Muscle layer of colon (tissue), 2 donors: Measurements from ENCODE around the gene CDK11A.
"Not testable (repeated sequence)": the region's sequence is repeated elsewhere in the genome, so short reads cannot be mapped to it uniquely, and the experiment has no call there.

Experiments
- H3K27ac ChIP-seq: one replicate; pipeline ENCODE4 v1.7.0; 2013; ENCODE audit warnings: low read depth, mild to moderate bottlenecking, low read length, moderate library complexity
- H3K27me3 ChIP-seq, 2 donors: one replicate each; pipeline ENCODE4 v1.7.0; 2013; ENCODE audit warnings: low read length in 2 of 2, mild to moderate bottlenecking in 2 of 2; ENCODE audit not compliant: insufficient read depth in 2 of 2, control insufficient read depth in 1 of 2
- H3K36me3 ChIP-seq: one replicate; pipeline ENCODE4 v1.7.0; 2013; ENCODE audit warnings: mild to moderate bottlenecking, low read length; ENCODE audit not compliant: insufficient read depth
- H3K4me1 ChIP-seq: one replicate; pipeline ENCODE4 v1.7.0; 2013; ENCODE audit warnings: mild to moderate bottlenecking, low read length; ENCODE audit not compliant: insufficient read depth
- H3K4me3 ChIP-seq, 2 donors: one replicate each; pipeline ENCODE4 v1.7.0; 2013; ENCODE audit warnings: low read length in 2 of 2, low read depth in 1 of 2, mild to moderate bottlenecking in 1 of 2, moderate library complexity in 1 of 2
- H3K9ac ChIP-seq: one replicate; pipeline ENCODE4 v1.7.0; 2013; ENCODE audit warnings: low read length
- H3K9me3 ChIP-seq: one replicate; pipeline ENCODE4 v1.7.0; 2013; ENCODE audit warnings: mild to moderate bottlenecking, low read length
- donor health status: abdominal sarcoma.
- donor health status: Adenocarcinoma of cecum.

CDK11A gene

DNA sequence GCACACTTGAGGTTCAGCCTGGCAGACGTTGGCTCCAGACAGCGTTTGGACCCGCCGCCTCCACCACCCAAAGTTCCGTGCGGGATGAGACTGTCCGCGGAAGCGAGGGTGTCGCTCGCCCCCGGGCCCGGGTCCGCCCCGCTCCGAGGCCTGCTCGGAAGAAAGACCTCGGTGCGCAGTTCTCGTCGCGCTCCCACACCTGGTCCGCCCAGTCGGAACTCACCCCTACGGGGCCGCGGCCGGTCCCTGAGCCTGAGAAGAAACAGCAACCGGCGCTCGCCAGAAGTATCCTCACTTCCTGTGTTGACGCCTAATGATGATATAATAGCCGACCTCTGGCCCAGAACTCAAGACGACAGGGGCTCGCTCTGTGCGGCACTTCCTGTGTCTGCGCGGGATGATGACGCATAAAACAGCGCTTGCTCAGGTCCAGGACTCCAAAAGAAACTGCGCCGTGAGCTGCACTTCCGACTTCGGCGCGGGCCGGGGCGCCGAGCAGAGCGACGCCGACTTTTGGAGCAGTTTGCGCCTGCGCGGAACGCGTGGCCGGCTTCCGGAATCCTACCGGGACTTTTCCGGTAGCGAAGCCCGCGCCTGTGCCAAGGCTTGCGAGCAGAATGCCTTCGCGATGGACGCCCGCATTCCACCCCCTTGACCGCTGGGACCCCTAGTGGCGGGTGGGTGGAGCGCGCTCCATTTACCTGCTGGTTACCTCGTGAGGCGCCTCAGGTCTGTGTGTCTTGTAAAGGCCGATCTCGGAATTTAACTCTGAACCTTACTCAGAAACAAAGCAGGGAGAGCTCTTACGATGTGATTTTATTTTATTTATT, at the start of gene CDK11A:
Gene CDK11A (minus strand): TSS at position 323 of the 830 bp plus-strand sequence. CDS start 1,539 bp downstream, outside the sequence.
- not testable (repeated sequence) for H3K27me3 ChIP-seq, H3K9me3 ChIP-seq, H3K4me1 ChIP-seq, H3K9ac ChIP-seq
- peak within 1 kb of the TSS; percentile 49 to 50 for H3K4me3 ChIP-seq
- peaks cover 14% of the 10 kb centered on the region for H3K36me3 ChIP-seq
- H3K27ac ChIP-seq: peak within 1 kb of the TSS; percentile 68

DNA sequence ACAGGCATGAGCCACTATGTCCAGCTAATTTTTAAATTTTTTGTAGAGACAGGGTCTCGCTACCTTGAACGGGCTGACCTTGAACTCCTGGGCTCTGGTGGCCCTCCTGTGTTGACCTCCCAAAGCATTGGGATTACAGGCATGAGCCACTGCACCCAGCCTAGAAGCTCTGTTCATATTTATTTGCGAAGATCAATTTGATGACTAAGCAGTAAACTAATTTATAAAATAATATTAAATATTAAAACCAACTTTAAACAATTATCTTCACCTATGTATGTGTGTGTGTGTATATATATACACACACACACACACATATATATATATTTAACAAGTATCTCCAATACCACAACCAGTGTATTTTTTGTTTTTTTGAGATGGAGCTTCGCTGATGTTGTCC, 49.7 kb upstream of the CDK11A start:
- Histone ChIP-seq H3K4me3 (no peak overlapping the region), H3K4me1 (peaks cover 23% of the 10 kb centered on the region), H3K9me3 (peaks cover 4% of the 10 kb centered on the region), H3K9ac (no peak overlapping the region), H3K36me3 (peaks cover under 1% of the 10 kb centered on the region), H3K27ac (no peak overlapping the region), H3K27me3 (no peaks in the 10 kb centered on the region)

DNA sequence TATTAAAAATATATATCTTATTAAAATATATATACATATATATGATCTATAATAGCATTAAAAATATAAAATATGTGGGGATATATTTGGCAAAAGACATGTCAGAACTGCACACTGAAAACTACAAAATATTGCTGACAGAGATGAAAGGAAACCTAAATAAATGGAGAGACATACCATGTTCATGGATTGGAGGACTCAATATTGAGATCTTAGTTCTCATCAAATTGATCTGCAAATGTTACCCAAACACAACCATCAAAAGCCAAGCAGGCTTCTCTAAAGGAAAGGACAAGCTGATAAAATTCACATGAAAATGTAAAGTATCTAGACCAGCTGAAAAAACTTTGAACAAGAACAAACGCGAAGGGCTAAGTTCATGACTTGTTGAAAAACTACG, 46.9 kb upstream of the CDK11A start:
- H3K9ac ChIP-seq: no peak overlapping the region
- H3K27me3 ChIP-seq: no peaks in the 10 kb centered on the region
- H3K9me3 ChIP-seq: peaks cover 4% of the 10 kb centered on the region
- no peak overlapping the region for H3K4me3 ChIP-seq
- H3K36me3 ChIP-seq: peaks cover 11% of the 10 kb centered on the region
- no peak overlapping the region for H3K27ac ChIP-seq
- H3K4me1 ChIP-seq: peaks cover 11% of the 10 kb centered on the region

DNA sequence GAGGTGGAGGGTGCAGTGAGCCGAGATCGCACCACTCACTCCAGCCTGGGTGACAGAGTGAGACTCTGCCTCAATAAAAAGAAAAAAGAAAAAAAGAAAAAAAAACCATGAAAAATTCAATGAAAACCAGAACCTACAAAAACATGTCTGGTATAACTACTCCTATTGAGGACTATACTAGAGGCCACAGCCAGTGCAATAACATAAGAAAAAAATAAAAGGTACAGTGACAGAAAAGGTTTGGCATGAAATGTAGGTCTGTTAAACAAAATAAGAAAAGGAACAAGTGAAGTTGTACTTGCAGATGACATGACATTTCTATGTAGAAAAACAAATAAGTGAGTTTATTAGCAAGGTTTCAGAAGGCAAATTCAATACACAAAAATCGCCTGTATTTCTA, 45.9 kb upstream of the CDK11A start:
- Histone ChIP-seq H3K9me3 (peaks cover 4% of the 10 kb centered on the region), H3K4me1 (peaks cover 2% of the 10 kb centered on the region), H3K9ac (no peak overlapping the region), H3K27me3 (no peaks in the 10 kb centered on the region), H3K4me3 (no peak overlapping the region), H3K36me3 (peaks cover 11% of the 10 kb centered on the region), H3K27ac (no peak overlapping the region)

DNA sequence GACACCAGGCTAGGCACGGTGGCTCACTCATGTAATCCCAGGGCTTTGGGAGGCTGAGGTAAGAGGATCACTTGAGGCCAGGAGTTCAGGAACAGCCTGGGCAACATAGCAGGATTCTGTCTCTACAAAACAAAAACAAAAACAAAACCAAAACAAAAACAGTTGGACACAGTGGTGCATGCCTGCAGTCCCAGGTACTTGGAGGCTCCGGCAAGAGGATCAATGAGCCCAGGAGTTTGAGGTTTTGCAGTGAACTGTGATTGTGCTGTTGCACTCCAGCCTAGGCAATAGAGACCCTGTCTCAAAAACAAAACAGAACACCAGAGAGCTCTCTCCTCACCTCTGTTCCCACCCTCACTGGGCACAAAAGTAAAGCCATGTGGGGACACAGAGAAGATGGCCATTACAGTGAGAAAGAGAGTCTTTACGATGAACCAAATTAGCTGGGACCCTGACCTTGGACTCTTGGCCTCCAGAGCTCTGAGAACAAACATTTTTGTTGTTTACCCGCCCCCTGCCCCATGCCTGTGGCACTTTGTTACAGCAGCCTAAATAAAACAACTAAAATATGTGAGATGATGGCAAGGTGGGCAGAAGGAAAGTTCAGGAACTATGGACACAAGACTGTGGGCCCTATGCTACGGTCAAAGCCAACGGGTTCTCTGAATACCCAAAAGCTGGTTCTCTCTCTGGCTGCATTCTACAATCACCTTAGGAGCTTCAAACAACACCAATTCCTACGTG, 44.3 kb upstream of the CDK11A start:
- Histone ChIP-seq H3K4me1 (no peaks in the 10 kb centered on the region), H3K27me3 (no peaks in the 10 kb centered on the region), H3K27ac (no peak overlapping the region), H3K36me3 (peaks cover 20% of the 10 kb centered on the region), H3K9me3 (peaks cover 4% of the 10 kb centered on the region), H3K4me3 (no peak overlapping the region), H3K9ac (no peak overlapping the region)

DNA sequence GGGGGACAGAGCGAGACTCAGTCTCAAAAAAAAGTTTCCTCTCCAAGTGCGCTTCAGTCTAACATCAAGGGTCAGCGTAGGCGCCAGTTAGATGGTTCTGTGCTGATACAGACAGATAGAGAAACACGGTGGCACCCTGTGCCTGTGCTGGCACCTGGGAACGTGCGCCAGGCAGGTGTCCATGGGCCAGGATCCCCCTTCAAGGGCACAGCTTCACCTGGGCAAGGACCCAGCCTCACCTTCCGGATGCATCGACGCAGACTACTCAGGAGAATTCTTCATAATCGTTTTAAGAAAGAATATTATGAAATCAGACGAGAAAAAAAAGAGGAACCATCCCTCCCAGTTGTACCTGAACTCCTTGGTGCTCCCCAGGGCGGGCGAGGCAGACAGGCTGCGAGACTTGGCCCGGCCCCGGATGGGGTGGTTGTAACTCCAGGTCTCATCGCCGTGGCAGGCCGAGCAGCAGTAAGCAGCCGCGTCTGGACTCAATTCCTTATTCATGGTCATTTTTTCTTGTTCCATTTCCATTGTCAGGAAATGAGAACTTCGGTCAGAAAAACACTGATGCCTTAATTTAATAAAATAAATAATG, 40.8 kb upstream of the CDK11A start:
- Histone ChIP-seq H3K4me1 (no peaks in the 10 kb centered on the region), H3K9ac (no peak overlapping the region), H3K27ac (no peak overlapping the region), H3K36me3 (peaks cover 42% of the 10 kb centered on the region), H3K4me3 (no peak overlapping the region), H3K27me3 (no peaks in the 10 kb centered on the region), H3K9me3 (no peaks in the 10 kb centered on the region)

DNA sequence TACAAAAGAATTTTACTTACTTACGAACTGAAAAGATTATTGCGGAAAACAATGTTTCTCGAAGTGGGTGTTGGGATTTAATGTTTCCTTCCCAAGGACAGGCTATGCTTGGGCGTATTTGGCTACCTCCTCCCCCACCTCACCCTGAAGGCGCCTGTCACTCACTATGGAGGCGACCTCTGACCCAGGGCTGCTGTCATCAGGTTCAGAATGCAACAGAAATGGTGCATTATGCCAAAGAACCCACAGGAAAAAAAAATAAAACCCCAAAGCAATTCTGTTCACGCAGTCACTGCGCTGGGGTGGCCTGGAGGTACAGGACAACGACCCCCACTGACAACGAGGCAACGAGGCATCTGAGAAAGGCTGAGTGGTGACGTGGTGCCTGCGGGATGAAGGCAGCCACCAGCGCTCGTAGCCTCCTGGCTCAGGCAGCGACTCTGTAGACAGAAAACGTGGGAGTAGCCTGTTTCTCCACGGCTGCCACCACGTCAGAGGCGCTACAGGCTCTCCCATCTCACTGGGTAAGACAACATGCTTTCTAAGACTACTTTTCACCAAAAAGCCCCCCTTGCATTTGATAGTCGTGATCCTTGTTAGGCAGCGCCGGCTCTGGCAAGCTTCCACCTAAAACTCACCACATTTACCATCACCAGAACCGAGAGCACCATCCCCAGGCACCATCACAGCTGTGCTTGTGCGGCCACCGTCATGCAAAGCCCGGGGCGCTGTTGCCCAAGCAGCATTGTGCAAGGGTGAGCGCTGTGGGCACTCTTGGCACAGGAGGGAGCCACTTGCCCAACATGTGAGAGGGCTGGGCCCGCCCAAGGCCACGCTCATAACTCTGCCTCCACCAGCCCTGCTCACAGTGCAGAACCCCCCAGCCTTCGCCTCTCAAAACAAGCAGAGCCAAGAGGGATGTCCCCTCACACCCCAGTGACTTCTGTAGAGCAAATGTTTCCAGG, 39.8 kb upstream of the CDK11A start:
- Histone ChIP-seq H3K9me3 (no peaks in the 10 kb centered on the region), H3K9ac (no peak overlapping the region), H3K27me3 (no peaks in the 10 kb centered on the region), H3K36me3 (peaks cover 49% of the 10 kb centered on the region), H3K27ac (no peak overlapping the region), H3K4me1 (no peaks in the 10 kb centered on the region), H3K4me3 (no peak overlapping the region)

DNA sequence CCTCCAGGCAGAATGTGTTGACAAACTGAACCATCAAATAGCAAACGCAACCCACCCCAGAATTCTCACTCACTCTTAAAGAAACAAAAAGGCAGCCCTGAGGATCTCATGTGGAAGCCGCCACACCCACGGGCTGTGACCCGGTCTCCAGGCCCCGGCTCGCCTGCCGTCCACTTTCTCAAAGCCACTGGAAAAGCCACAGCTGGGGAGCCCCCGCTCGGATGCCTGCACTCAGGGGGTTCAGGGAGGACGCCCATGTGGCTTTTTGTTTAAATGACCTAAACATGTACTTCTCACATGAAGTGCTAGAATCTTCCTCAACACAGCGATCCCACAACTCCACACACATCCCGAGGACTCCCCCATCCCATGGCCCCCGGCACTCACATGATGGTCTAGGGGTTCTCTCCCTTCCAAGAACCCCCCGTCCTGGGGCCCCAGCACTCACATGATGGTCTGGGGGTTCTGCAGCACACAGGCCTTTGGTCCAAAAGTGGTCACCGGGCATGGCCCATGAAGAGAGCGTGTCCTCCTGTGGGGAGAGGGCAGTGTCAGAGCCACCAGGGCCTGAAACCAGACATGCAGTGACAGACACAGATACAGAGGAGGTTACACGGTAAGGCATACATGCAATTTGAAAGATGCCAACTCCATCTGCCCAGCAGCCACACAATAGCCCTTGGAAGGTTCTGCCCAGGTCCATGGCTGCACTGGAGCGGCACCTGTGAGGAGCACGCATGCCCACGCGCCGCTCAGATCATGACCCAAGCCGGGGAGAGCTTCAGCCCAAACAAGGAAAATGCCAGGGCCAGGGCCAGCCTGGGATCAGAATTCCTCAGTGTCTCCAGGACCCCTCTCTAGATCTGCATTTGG, 37.6 kb upstream of the CDK11A start:
- Histone ChIP-seq H3K9ac (no peak overlapping the region), H3K9me3 (no peaks in the 10 kb centered on the region), H3K4me1 (no peaks in the 10 kb centered on the region), H3K27ac (no peak overlapping the region), H3K27me3 (no peaks in the 10 kb centered on the region), H3K4me3 (no peak overlapping the region), H3K36me3 (peaks cover 47% of the 10 kb centered on the region)

DNA sequence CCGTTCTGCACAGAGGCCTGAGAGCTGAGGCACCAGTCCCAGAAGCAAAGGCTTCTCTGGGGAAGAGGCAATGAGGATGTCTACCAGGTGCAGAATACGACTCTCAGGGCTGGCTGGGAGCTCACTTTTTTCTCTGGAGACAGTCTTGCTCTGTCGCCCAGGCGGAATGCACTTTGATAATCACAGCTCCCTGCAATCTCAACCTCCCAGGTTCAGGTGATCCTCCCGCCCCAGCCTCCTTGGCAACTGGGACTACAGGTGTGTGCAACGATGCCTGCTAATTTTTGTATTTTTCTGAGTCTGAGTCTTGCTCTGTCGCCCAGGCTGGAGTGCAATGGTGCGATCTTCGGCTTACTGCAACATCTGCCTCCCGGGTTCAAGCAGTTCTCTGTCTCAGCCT, 36.6 kb upstream of the CDK11A start:
- H3K9me3 ChIP-seq: no peaks in the 10 kb centered on the region
- H3K27me3 ChIP-seq: no peaks in the 10 kb centered on the region
- no peak overlapping the region for H3K27ac ChIP-seq
- no peak overlapping the region for H3K4me3 ChIP-seq
- no peak overlapping the region for H3K9ac ChIP-seq
- no peaks in the 10 kb centered on the region for H3K4me1 ChIP-seq
- H3K36me3 ChIP-seq: peaks cover 56% of the 10 kb centered on the region

DNA sequence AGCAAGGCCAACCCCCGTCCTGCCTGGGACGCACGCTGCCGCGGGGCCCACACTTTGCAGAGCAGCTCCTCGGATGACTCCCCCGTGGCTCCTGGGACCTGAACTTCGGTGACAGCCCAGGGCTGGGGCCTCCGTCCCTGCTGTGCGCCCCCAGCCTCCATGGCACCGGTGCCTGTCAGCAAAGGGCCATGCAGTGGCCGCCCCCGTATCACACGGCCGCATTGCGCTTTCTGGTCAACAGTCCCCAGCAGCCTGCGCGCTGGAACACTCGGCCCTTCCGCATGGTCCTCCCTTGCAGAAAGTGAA, 36.1 kb upstream of the CDK11A start:
- Histone ChIP-seq H3K4me1 (no peaks in the 10 kb centered on the region), H3K27me3 (no peaks in the 10 kb centered on the region), H3K9ac (no peak overlapping the region), H3K36me3 (peaks cover 56% of the 10 kb centered on the region), H3K27ac (no peak overlapping the region), H3K4me3 (no peak overlapping the region), H3K9me3 (no peaks in the 10 kb centered on the region)
